Measurements from ENCODE around the gene SLC12A5.

SLC12A5 gene

GRCh38 chr20:46056027-46056833 lies 27.2 kb downstream of the SLC12A5 start:
- no peak for DNase-seq (ENCODE audit: low read depth in 1 of 2, low spot score in 1 of 2)
- TF ChIP-seq JUND (IDR thresholded peaks at IDR 0.05; ENCODE audit: low read depth): no peak
- in situ Hi-C loops (cut with HindIII; ENCODE audit: low pct_unique_long_range_greater_than_20kb, low sequenced_read_pairs): no loop called here

DNA sequence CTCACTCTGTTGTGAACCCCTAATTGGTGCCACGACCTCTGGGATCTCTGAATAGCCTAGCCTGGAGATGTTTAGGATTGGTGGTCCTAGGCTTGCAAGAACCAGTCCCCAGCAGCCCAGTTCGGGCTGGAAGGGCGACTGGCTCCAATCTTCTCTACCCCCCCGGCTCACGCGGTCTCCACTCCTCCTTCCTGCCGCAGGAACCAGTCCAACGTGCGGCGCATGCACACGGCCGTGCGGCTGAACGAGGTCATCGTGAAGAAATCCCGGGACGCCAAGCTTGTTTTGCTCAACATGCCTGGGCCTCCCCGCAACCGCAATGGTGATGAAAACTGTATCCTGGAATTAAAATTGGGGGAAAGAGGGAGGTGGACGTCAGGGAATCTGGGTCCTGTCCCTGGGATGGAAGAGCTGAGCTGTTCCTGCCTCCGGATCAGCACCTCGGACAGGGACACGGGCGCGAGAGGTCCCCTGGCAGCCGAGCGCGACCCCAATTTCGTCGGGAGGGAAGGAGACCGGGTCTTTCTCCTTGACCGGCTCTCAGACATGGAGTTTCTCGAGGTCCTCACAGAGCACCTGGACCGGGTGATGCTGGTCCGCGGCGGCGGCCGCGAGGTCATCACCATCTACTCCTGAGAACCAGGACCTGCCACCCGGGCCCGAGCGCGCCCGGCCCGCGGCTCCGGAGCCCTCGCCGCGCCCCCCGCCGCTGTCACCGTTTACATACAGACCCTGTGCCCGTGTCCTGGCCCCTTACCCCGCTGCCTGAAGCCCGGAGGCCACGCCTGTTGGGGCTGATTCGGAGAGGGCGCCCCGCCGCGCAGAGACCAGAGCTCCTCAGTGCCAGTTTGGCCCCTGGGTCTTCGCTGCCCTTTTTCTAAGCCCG lies 28.2 kb downstream of the SLC12A5 start:
- peak in 1 of 2 experiments; percentile 52 for DNase-seq (ENCODE audit: low read depth in 1 of 2, low spot score in 1 of 2)
- no peak for TF ChIP-seq JUND (IDR thresholded peaks at IDR 0.05; ENCODE audit: low read depth)
- in situ Hi-C loops (cut with HindIII; ENCODE audit: low pct_unique_long_range_greater_than_20kb, low sequenced_read_pairs): no loop called here

DNA sequence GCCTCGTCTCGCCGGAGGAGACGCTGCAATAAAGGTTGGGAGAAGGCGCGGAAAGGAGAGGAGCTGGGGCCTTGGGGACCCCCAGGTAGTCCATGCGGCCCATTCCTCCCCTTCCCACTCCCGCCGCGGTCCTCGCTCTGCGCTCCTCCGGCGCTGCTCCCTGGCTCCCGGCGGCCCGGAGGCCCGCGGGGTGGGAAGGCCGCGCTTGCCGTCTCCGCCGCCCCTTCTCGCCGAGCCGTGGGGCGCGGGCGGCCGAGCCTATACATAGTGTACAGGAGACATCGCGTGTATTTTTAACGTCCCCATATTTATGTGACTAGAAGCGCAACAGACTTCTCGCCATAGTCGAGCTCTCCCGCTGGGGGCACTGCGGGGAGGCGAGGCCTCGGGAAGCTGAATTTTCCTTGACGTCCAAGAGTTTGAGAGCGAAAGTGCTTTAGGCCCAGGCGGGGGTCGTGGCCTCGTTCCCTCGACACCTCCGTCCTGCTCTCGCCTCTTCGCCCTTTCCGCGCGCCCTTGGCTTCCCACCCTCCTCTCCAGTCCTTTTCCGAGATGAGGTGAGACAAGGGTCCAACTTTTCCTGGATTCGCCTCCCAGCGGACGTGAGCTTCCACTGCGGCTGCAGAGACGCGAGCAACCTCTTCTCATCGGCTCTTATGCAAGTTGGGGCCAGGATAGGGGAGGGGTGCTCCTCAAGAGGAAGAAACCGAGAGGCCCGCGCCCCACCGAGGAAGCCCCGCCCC lies 29.0 kb downstream of the SLC12A5 start:
- in situ Hi-C loops (cut with HindIII; ENCODE audit: low pct_unique_long_range_greater_than_20kb, low sequenced_read_pairs): no loop called here
- no peak for TF ChIP-seq JUND (IDR thresholded peaks at IDR 0.05; ENCODE audit: low read depth)
- no peak for DNase-seq (ENCODE audit: low read depth in 1 of 2, low spot score in 1 of 2)

GRCh38 chr20:46058599-46059281 lies 29.7 kb downstream of the SLC12A5 start:
- in situ Hi-C loops (cut with HindIII; ENCODE audit: low pct_unique_long_range_greater_than_20kb, low sequenced_read_pairs): no loop called here
- no peak for DNase-seq (ENCODE audit: low read depth in 1 of 2, low spot score in 1 of 2)
- TF ChIP-seq JUND (IDR thresholded peaks at IDR 0.05; ENCODE audit: low read depth): no peak

GRCh38 chr20:46060301-46060881 lies 31.4 kb downstream of the SLC12A5 start:
- in situ Hi-C loops (cut with HindIII; ENCODE audit: low pct_unique_long_range_greater_than_20kb, low sequenced_read_pairs): no loop called here
- no peak for DNase-seq (ENCODE audit: low read depth in 1 of 2, low spot score in 1 of 2)
- TF ChIP-seq JUND (IDR thresholded peaks at IDR 0.05; ENCODE audit: low read depth): no peak

DNA sequence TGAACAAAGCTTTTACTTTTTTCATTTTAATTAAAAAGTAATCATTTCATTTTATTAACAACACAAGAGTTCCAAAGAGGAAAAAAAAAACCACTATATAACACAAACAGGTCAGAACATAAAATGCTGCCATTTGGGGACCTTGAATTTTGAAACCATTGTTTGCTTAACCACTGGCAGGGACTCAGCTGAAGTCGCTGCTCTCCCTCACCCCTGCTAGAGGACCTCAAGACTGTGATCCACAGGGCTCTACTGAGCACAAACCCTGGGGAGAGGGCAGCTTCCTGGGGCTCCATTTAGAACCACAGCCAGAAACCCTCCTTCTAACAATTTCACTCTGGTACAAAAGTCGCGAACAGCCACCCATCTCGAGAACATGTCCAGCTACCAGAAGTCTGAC lies 32.0 kb downstream of the SLC12A5 start:
- TF ChIP-seq JUND (IDR thresholded peaks at IDR 0.05; ENCODE audit: low read depth): no peak
- DNase-seq (ENCODE audit: low read depth in 1 of 2, low spot score in 1 of 2): no peak
- in situ Hi-C loops (cut with HindIII; ENCODE audit: low pct_unique_long_range_greater_than_20kb, low sequenced_read_pairs): no loop called here

GRCh38 chr20:46062151-46062550 lies 33.1 kb downstream of the SLC12A5 start:
- DNase-seq (ENCODE audit: low read depth in 1 of 2, low spot score in 1 of 2): no peak
- TF ChIP-seq JUND (IDR thresholded peaks at IDR 0.05; ENCODE audit: low read depth): no peak
- in situ Hi-C loops (cut with HindIII; ENCODE audit: low pct_unique_long_range_greater_than_20kb, low sequenced_read_pairs): no loop called here

- TF ChIP-seq JUND (IDR thresholded peaks at IDR 0.05; ENCODE audit: low read depth): no peak
- DNase-seq (ENCODE audit: low read depth in 1 of 2, low spot score in 1 of 2): no peak
- in situ Hi-C loops (cut with HindIII; ENCODE audit: low pct_unique_long_range_greater_than_20kb, low sequenced_read_pairs): no loop called here
These were observed 33.6 kb downstream of the SLC12A5 start for GRCh38 chr20:46062621-46063020.

GRCh38 chr20:46063151-46063550 lies 34.1 kb downstream of the SLC12A5 start:
- no peak for TF ChIP-seq JUND (IDR thresholded peaks at IDR 0.05; ENCODE audit: low read depth)
- DNase-seq (ENCODE audit: low read depth in 1 of 2, low spot score in 1 of 2): no peak
- in situ Hi-C loops (cut with HindIII; ENCODE audit: low pct_unique_long_range_greater_than_20kb, low sequenced_read_pairs): no loop called here

GRCh38 chr20:46063652-46064054 lies 34.6 kb downstream of the SLC12A5 start:
- in situ Hi-C loops (cut with HindIII; ENCODE audit: low pct_unique_long_range_greater_than_20kb, low sequenced_read_pairs): no loop called here
- no peak for TF ChIP-seq JUND (IDR thresholded peaks at IDR 0.05; ENCODE audit: low read depth)
- DNase-seq (ENCODE audit: low read depth in 1 of 2, low spot score in 1 of 2): no peak

GRCh38 chr20:46065006-46065405 lies 36.0 kb downstream of the SLC12A5 start:
- no peak for TF ChIP-seq JUND (IDR thresholded peaks at IDR 0.05; ENCODE audit: low read depth)
- in situ Hi-C loops (cut with HindIII; ENCODE audit: low pct_unique_long_range_greater_than_20kb, low sequenced_read_pairs): no loop called here
- no peak for DNase-seq (ENCODE audit: low read depth in 1 of 2, low spot score in 1 of 2)

DNA sequence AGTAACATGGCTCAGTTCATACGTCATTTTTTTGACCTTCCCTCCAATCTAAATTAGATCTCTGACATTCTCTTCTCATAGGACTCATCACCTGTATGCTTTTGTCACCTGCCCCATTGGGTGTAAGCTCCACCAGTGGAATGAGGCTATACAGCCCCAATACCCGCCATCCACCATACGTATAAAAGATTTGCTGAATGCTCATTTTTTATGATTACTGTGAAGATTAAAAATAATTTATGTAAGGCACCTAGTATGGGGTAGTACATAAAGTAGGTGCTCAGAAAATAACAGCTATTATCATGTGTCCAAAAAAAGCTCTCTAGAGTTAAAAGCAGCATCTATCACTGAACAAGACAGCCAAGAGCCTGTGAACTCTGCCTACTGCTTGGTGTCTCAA lies 36.7 kb downstream of the SLC12A5 start:
- in situ Hi-C loops (cut with HindIII; ENCODE audit: low pct_unique_long_range_greater_than_20kb, low sequenced_read_pairs): no loop called here
- no peak for TF ChIP-seq JUND (IDR thresholded peaks at IDR 0.05; ENCODE audit: low read depth)
- no peak for DNase-seq (ENCODE audit: low read depth in 1 of 2, low spot score in 1 of 2)

All from T47D (cell line).